SK-MEL-5 (cell line): ENCODE measurements around the gene MYPN. TPM values are rescaled to one million over a fixed set of nuclear protein-coding genes. Genes with fewer than 3 reads are reported as not detected.

Source experiments
- total RNA-seq: library from RNA; depleted of rRNA; stranded (reverse); fragments of >200 nt; shearing (Covaris generic); gene quantifications from 2 replicates; pipeline ENCODE4 v1.2.3, GENCODE V29; 2014; rRNA removed

Gene MYPN
- total RNA-seq, 1 experiment from 2014 or later, result 0.13 TPM

Other genes with a start within 250 kb of the MYPN start
- 10.9 and 13.7 TPM in 2 replicates for gene SIRT1, start 224.8 kb upstream of the MYPN start, total RNA-seq
- 23.0 and 25.7 TPM in 2 replicates for gene HERC4, start 34.2 kb upstream of the MYPN start, total RNA-seq
- gene ATOH7, start 122.6 kb downstream of the MYPN start, total RNA-seq, result 0.11 and 0.13 TPM in 2 replicates
- gene HNRNPH3, start 222.6 kb downstream of the MYPN start, total RNA-seq, result 8.3 and 11.5 TPM in 2 replicates
- 1.2 and 1.6 TPM in 2 replicates for gene PBLD, start 223.4 kb downstream of the MYPN start, total RNA-seq